Central memory CD8-positive, alpha-beta T cell (primary cell): ENCODE data around the gene RHEBL1.

ENCODE experiments used
- ATAC-seq: fragments of 150-1000 bp; cut with Tn5 transposase; replicated peaks from 2 replicates; pipeline ENCODE4 v1.10.0; 2022; ENCODE audit warnings: mild to moderate bottlenecking, moderate FRiP score, moderate number of reproducible peaks; ENCODE audit not compliant: poor library complexity, severe bottlenecking; ENCODE audit errors: extremely low read depth
- DNase-seq, 2 donors: peaks; one replicate each; pipeline ENCODE4 v3.0.0; 2021; ENCODE audit warnings: low spot score in 2 of 2
- H3K27ac Mint-ChIP-seq: one replicate; pipeline ENCODE4 v1.8.0; 2022; ENCODE audit warnings: low read depth, mild to moderate bottlenecking, moderate library complexity, mixed read lengths
- H3K27me3 Mint-ChIP-seq: one replicate; pipeline ENCODE4 v1.8.0; 2022; ENCODE audit warnings: mixed read lengths
- H3K36me3 Mint-ChIP-seq: one replicate; pipeline ENCODE4 v1.8.0; 2022; ENCODE audit warnings: mild to moderate bottlenecking, moderate library complexity, mixed read lengths; ENCODE audit not compliant: insufficient read depth
- H3K4me1 Mint-ChIP-seq: one replicate; pipeline ENCODE4 v1.8.0; 2022; ENCODE audit warnings: mixed read lengths
- H3K4me3 Mint-ChIP-seq: one replicate; pipeline ENCODE4 v1.8.0; 2022; ENCODE audit warnings: mild to moderate bottlenecking, moderate library complexity, mixed read lengths
- H3K9me3 Mint-ChIP-seq: one replicate; pipeline ENCODE4 v1.8.0; 2022; ENCODE audit warnings: mixed read lengths

The RHEBL1 gene

GRCh38 chr12:49034286-49034622 is 35.5 kb downstream of the RHEBL1 start:
- Mint-ChIP-seq H3K4me3 (no peak overlapping the region), H3K27me3 (no peaks in the 10 kb centered on the region), H3K4me1 (peaks cover 10% of the 10 kb centered on the region), H3K27ac (peak overlapping the region; percentile 22), H3K9me3 (no peaks in the 10 kb centered on the region), H3K36me3 (peaks cover 29% of the 10 kb centered on the region)
- DNase-seq (no peak), ATAC-seq (no peak)

GRCh38 chr12:49033611-49034285 is 36.0 kb downstream of the RHEBL1 start:
- Mint-ChIP-seq H3K27me3 (no peaks in the 10 kb centered on the region), H3K9me3 (no peaks in the 10 kb centered on the region), H3K4me1 (peaks cover 10% of the 10 kb centered on the region), H3K4me3 (no peak overlapping the region), H3K36me3 (peaks cover 31% of the 10 kb centered on the region), H3K27ac (peak overlapping the region; percentile 22)
- no peak for DNase-seq
- ATAC-seq = no peak

- peak overlapping the region; percentile 29 for H3K27ac Mint-ChIP-seq
- H3K9me3 Mint-ChIP-seq = no peaks in the 10 kb centered on the region
Observed at GRCh38 chr12:49032679-49033447, 36.9 kb downstream of the RHEBL1 start.

GRCh38 chr12:49032276-49032675 is 37.5 kb downstream of the RHEBL1 start:
- Mint-ChIP-seq H3K36me3 (peaks cover 33% of the 10 kb centered on the region), H3K4me1 (peaks cover 10% of the 10 kb centered on the region), H3K4me3 (no peak overlapping the region), H3K27ac (peak overlapping the region; percentile 29), H3K27me3 (no peaks in the 10 kb centered on the region), H3K9me3 (no peaks in the 10 kb centered on the region)
- DNase-seq (no peak), ATAC-seq (no peak)

More at GRCh38 chr12:49032679-49033447, 36.9 kb downstream of the RHEBL1 start:
- H3K4me3 Mint-ChIP-seq = no peak overlapping the region
- peaks cover 28% of the 10 kb centered on the region for H3K36me3 Mint-ChIP-seq
- peaks cover 10% of the 10 kb centered on the region for H3K4me1 Mint-ChIP-seq
- no peak for DNase-seq
- ATAC-seq = no peak
- no peaks in the 10 kb centered on the region for H3K27me3 Mint-ChIP-seq

- Mint-ChIP-seq H3K27ac (no peak overlapping the region), H3K27me3 (no peaks in the 10 kb centered on the region), H3K36me3 (peaks cover 32% of the 10 kb centered on the region), H3K4me1 (peaks cover 10% of the 10 kb centered on the region), H3K9me3 (no peaks in the 10 kb centered on the region), H3K4me3 (no peak overlapping the region)
- DNase-seq (no peak), ATAC-seq (no peak)
Observed at GRCh38 chr12:49031573-49032161, 38.1 kb downstream of the RHEBL1 start.

- DNase-seq (no peak), ATAC-seq (no peak)
- peaks cover 33% of the 10 kb centered on the region for H3K36me3 Mint-ChIP-seq
- H3K27ac Mint-ChIP-seq = peak overlapping the region; percentile 41
- H3K4me3 Mint-ChIP-seq = no peak overlapping the region
- H3K4me1 Mint-ChIP-seq = peaks cover 10% of the 10 kb centered on the region
- H3K27me3 Mint-ChIP-seq = no peaks in the 10 kb centered on the region
- H3K9me3 Mint-ChIP-seq = no peaks in the 10 kb centered on the region
Observed at GRCh38 chr12:49030714-49031572, 38.8 kb downstream of the RHEBL1 start.

- no peak overlapping the region for H3K27ac Mint-ChIP-seq
- peaks cover 10% of the 10 kb centered on the region for H3K4me1 Mint-ChIP-seq
- H3K36me3 Mint-ChIP-seq = peaks cover 32% of the 10 kb centered on the region
Observed at GRCh38 chr12:49030119-49030518, 39.7 kb downstream of the RHEBL1 start.

GRCh38 chr12:49028666-49029275 is 41.0 kb downstream of the RHEBL1 start:
- ATAC-seq = no peak
- H3K4me3 Mint-ChIP-seq = no peak overlapping the region
- DNase-seq = no peak
- peaks cover 38% of the 10 kb centered on the region for H3K36me3 Mint-ChIP-seq
- no peak overlapping the region for H3K27ac Mint-ChIP-seq
- H3K27me3 Mint-ChIP-seq = no peaks in the 10 kb centered on the region
- peaks cover 7% of the 10 kb centered on the region for H3K4me1 Mint-ChIP-seq
- no peaks in the 10 kb centered on the region for H3K9me3 Mint-ChIP-seq

More at GRCh38 chr12:49030119-49030518, 39.7 kb downstream of the RHEBL1 start:
- no peak overlapping the region for H3K4me3 Mint-ChIP-seq
- DNase-seq = no peak
- ATAC-seq = no peak
- no peaks in the 10 kb centered on the region for H3K27me3 Mint-ChIP-seq
- H3K9me3 Mint-ChIP-seq = no peaks in the 10 kb centered on the region

- peak overlapping the region; percentile 53 for H3K27ac Mint-ChIP-seq
- no peaks in the 10 kb centered on the region for H3K9me3 Mint-ChIP-seq
- peaks cover 5% of the 10 kb centered on the region for H3K4me1 Mint-ChIP-seq
- ATAC-seq (no peak), DNase-seq (no peak)
- H3K4me3 Mint-ChIP-seq = no peak overlapping the region
- H3K36me3 Mint-ChIP-seq = peaks cover 38% of the 10 kb centered on the region
- H3K27me3 Mint-ChIP-seq = no peaks in the 10 kb centered on the region
Observed at GRCh38 chr12:49027846-49028555, 41.8 kb downstream of the RHEBL1 start.

- H3K36me3 Mint-ChIP-seq = peaks cover 43% of the 10 kb centered on the region
- no peak overlapping the region for H3K4me3 Mint-ChIP-seq
- H3K4me1 Mint-ChIP-seq = peaks cover 5% of the 10 kb centered on the region
- H3K27ac Mint-ChIP-seq = peak overlapping the region; percentile 53
- no peaks in the 10 kb centered on the region for H3K9me3 Mint-ChIP-seq
- no peaks in the 10 kb centered on the region for H3K27me3 Mint-ChIP-seq
- DNase-seq = no peak
- no peak for ATAC-seq
Observed at GRCh38 chr12:49026678-49027480, 42.9 kb downstream of the RHEBL1 start.

- Mint-ChIP-seq H3K9me3 (no peaks in the 10 kb centered on the region), H3K27me3 (no peaks in the 10 kb centered on the region), H3K4me3 (no peak overlapping the region), H3K27ac (peak overlapping the region; percentile 53), H3K4me1 (peaks cover 4% of the 10 kb centered on the region), H3K36me3 (peaks cover 44% of the 10 kb centered on the region)
- ATAC-seq = no peak
- no peak for DNase-seq
Observed at GRCh38 chr12:49026101-49026500, 43.7 kb downstream of the RHEBL1 start.
